ENCODE measurements around the gene TMCC2.

GRCh38 chr1:205313563-205314308, 86.0 kb downstream of the TMCC2 start:
- TF ChIP-seq POLR2A (IDR thresholded peaks at IDR 0.05) (no peak), CTCF (IDR thresholded peaks at IDR 0.05) (no peak)

Measured in Peyer's patch (tissue), 4 donors.